DOHH2 (cell line): ENCODE results near the gene PCGF6.

ENCODE experiments used
- CTCF ChIP-seq: fragments of 200-600 bp; sonication (generic); IDR thresholded peaks from one replicate; pipeline ENCODE4 v1.5.1; 2014; ENCODE audit warnings: antibody characterized with exemption, mild to moderate bottlenecking, low read depth, low read length; ENCODE audit not compliant: poor library complexity, severe bottlenecking
- EZH2phosphoT487 ChIP-seq: fragments of 200-600 bp; sonication (generic); IDR thresholded peaks from 2 replicates; pipeline ENCODE4 v1.6.1; 2017; ENCODE audit warnings: borderline replicate concordance, mild to moderate bottlenecking, antibody characterized with exemption, low read length, moderate library complexity, mixed read lengths

GRCh38 chr10:103396789-103397087, 45.8 kb upstream of the PCGF6 start:
- TF ChIP-seq CTCF (no peak), EZH2phosphoT487 (no peak)
